PC-9 (cell line): ENCODE measurements around the gene CA4. TPM values are rescaled to one million over a fixed set of nuclear protein-coding genes. Genes with fewer than 3 reads are reported as not detected.

ENCODE experiments used
- BruUV-seq: library from RNA; stranded (reverse); fragments of 400-500 nt; replicated peaks from 2 replicates; lab custom pipeline; 2021; lab: Mats Ljungman, UMichigan
- CTCF ChIA-PET: fragments of 300-600 bp; sonication (Branson Sonifier 250); formaldehyde crosslinking; loops from one replicate; lab custom pipeline; 2022; ENCODE audit warnings: antibody characterized with exemption; lab: Charles Lee
- POLR2A ChIA-PET: fragments of 300-600 bp; sonication (Branson Sonifier 250); formaldehyde crosslinking; loops from one replicate; lab custom pipeline; 2022; ENCODE audit warnings: antibody characterized with exemption; ENCODE audit not compliant: unreplicated experiment; lab: Charles Lee
- DNase-seq, 2 experiments: peaks; one replicate each; pipeline versions ENCODE4 v3.0.0 to v3.0.0-alpha.2; 2015 to 2022; ENCODE audit warnings: mixed read lengths in 1 of 2
- H2AFZ ChIP-seq: fragments of 200-600 bp; sonication (generic); 2 replicates; pipeline ENCODE4 v1.8.1; 2017; ENCODE audit warnings: antibody characterized with exemption
- H3F3A ChIP-seq: fragments of 200-600 bp; sonication (generic); 2 replicates; pipeline ENCODE4 v1.8.1; 2017; ENCODE audit warnings: antibody characterized with exemption, mild to moderate bottlenecking, low read depth; ENCODE audit not compliant: insufficient read depth
- H3K27ac ChIP-seq: fragments of 200-600 bp; sonication (generic); 2 replicates; pipeline ENCODE4 v1.6.1; 2016; ENCODE audit warnings: mixed run types
- H3K27me3 ChIP-seq: fragments of 200-600 bp; sonication (generic); 2 replicates; pipeline ENCODE4 v1.6.1; 2016; ENCODE audit warnings: low read depth, mixed run types; ENCODE audit not compliant: insufficient read depth
- H3K36me3 ChIP-seq: fragments of 200-600 bp; sonication (generic); 2 replicates; pipeline ENCODE4 v1.6.1; 2016; ENCODE audit warnings: low read depth, mixed run types
- H3K4me1 ChIP-seq: fragments of 200-600 bp; sonication (generic); replicated peaks from 2 replicates; pipeline ENCODE4 v1.6.1; 2016; ENCODE audit warnings: mixed run types; ENCODE audit not compliant: insufficient read depth
- H3K4me2 ChIP-seq: fragments of 200-600 bp; sonication (generic); 2 replicates; pipeline ENCODE4 v1.6.1; 2017; ENCODE audit warnings: mixed run types
- H3K4me3 ChIP-seq: fragments of 200-600 bp; sonication (generic); 2 replicates; pipeline ENCODE4 v1.6.1; 2016; ENCODE audit warnings: mixed run types
- H3K79me2 ChIP-seq: fragments of 200-600 bp; sonication (generic); 2 replicates; pipeline ENCODE4 v1.6.1; 2017; ENCODE audit warnings: low read depth, mixed run types
- H3K9me2 ChIP-seq: fragments of 200-600 bp; sonication (generic); 2 replicates; pipeline ENCODE4 v1.8.1; 2017; ENCODE audit warnings: mild to moderate bottlenecking; ENCODE audit not compliant: insufficient read depth
- H3K9me3 ChIP-seq: fragments of 200-600 bp; sonication (generic); 2 replicates; pipeline ENCODE4 v1.8.1; 2016; ENCODE audit warnings: low read depth; ENCODE audit not compliant: insufficient read depth
- H4K20me1 ChIP-seq: fragments of 200-600 bp; sonication (generic); 2 replicates; pipeline ENCODE4 v1.8.1; 2017; ENCODE audit not compliant: insufficient read depth
- CTCF ChIP-seq: fragments of 200-600 bp; sonication (generic); conservative IDR thresholded peaks from 2 replicates; pipeline ENCODE4 v1.6.1; 2017; ENCODE audit warnings: mixed run types, antibody characterized with exemption, mild to moderate bottlenecking, moderate library complexity
- EZH2 ChIP-seq: fragments of 200-600 bp; sonication (generic); IDR thresholded peaks from 2 replicates; pipeline ENCODE4 v1.8.0; 2017; ENCODE audit warnings: antibody characterized with exemption, low read depth
- intact Hi-C: fragments of 100-400 bp; cut with micrococcal nuclease; formaldehyde crosslinking; loops from one replicate; pipeline ENCODE4 v1.10.0; 2022; ENCODE audit not compliant: unreplicated experiment
- total RNA-seq: library from RNA; stranded (reverse); gene quantifications from 2 replicates; pipeline ENCODE4 v1.2.3, GENCODE V29; 2021

CA4 gene
- total RNA-seq, 1 experiment from 2014 or later, result not detected

GRCh38 chr17:60145006-60145935, 4.5 kb upstream of the CA4 start:
- BruUV-seq, result no TSS peak
- Histone ChIP-seq H3F3A (peaks cover 4% of the 10 kb centered on the region; the same call in 1 of the 2 replicates), H3K79me2 (no peaks in the 10 kb centered on the region), H2AFZ (no peak overlapping the region), H3K4me3 (no peak overlapping the region), H3K9me3 (no peaks in the 10 kb centered on the region), H3K27ac (no peak overlapping the region), H3K36me3 (no peaks in the 10 kb centered on the region), H3K9me2 (no peaks in the 10 kb centered on the region), H3K27me3 (no peaks in the 10 kb centered on the region), H3K4me2 (no peak overlapping the region), H3K4me1 (peaks cover 10% of the 10 kb centered on the region), H4K20me1 (no peaks in the 10 kb centered on the region)
- no peak for DNase-seq
- ChIA-PET CTCF (interaction anchor here (0.7 kb wide), 1 partner anchor 446 kb away, joined by 3 read pairs; no protein-coding TSS in a partner anchor), POLR2A (no interaction called here)
- intact Hi-C loops, result no loop called here
- TF ChIP-seq CTCF, result no peak
- TF ChIP-seq EZH2, result no peak

- POLR2A ChIA-PET, result no interaction called here
- intact Hi-C loops, result no loop called here
- DNase-seq, result no peak
- H4K20me1 ChIP-seq, result no peaks in the 10 kb centered on the region
- peaks cover 4% of the 10 kb centered on the region; the same call in 1 of the 2 replicates for H3F3A ChIP-seq
- H3K9me3 ChIP-seq, result no peaks in the 10 kb centered on the region
- H3K4me2 ChIP-seq, result no peak overlapping the region
- no peak overlapping the region for H2AFZ ChIP-seq
- BruUV-seq, result no TSS peak
- no peaks in the 10 kb centered on the region for H3K9me2 ChIP-seq
- no peak overlapping the region for H3K27ac ChIP-seq
- no peaks in the 10 kb centered on the region for H3K27me3 ChIP-seq
- TF ChIP-seq EZH2 (no peak), CTCF (no peak)
- no peak overlapping the region for H3K4me3 ChIP-seq
- peaks cover 10% of the 10 kb centered on the region for H3K4me1 ChIP-seq
- no peaks in the 10 kb centered on the region for H3K79me2 ChIP-seq
- no peaks in the 10 kb centered on the region for H3K36me3 ChIP-seq
- CTCF ChIA-PET, result no interaction called here
Measured at GRCh38 chr17:60146206-60146605, 3.6 kb upstream of the CA4 start.

DNA sequence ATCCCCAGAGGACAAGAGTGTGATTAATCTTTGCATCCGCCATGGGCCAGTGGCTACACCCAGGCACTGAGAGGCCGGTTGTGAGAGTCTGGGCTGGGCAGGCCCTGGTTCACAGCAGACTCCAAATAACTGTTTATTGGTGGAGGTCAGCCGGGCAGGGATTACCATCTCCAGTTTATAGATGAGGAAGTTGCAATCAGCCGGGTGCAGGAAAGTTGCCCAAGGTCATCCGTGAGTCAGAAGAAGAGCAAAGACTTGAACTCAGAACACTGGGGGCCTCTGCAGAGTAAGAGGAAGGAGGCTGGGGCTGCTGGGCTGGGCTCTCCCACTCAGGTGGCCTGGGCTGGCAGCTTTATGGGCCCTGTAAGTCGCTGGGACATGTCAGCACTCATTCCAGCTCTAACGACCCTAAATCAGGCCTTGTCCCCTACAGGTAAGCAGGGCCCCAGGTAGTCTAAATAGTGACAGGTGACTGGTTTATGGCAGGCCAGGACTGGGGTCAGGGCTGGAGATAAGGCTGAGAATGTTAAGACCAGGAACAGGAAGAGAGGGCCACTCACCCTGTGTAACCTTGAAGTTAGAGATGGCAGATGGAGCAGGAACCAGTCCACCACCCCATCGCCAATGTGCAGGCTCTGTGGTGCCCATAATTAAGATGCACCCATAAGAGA, 2.1 kb upstream of the CA4 start:
- no TSS peak for BruUV-seq
- ChIA-PET CTCF (no interaction called here), POLR2A (no interaction called here)
- Histone ChIP-seq H3K4me1 (peaks cover 12% of the 10 kb centered on the region; the same call in 1 of the 2 replicates), H4K20me1 (no peaks in the 10 kb centered on the region), H2AFZ (no peak overlapping the region), H3K36me3 (no peaks in the 10 kb centered on the region), H3K9me3 (no peaks in the 10 kb centered on the region), H3F3A (no peaks in the 10 kb centered on the region; the same call in 1 of the 2 replicates), H3K79me2 (no peaks in the 10 kb centered on the region), H3K4me2 (no peak overlapping the region), H3K27ac (no peak overlapping the region), H3K27me3 (no peaks in the 10 kb centered on the region), H3K9me2 (no peaks in the 10 kb centered on the region), H3K4me3 (no peak overlapping the region)
- no peak for DNase-seq
- TF ChIP-seq CTCF, result no peak
- intact Hi-C loops, result no loop called here
